ENCODE data around the gene CLK2. TPM values are rescaled to one million over a fixed set of nuclear protein-coding genes. Genes with fewer than 3 reads are reported as not detected.

CLK2 gene
- total and polyA plus RNA-seq, 2 of the 13 experiments (the other 11 are each of a cell fraction or from before 2014, with no cell fraction given), result 20.1 to 73.5 TPM

- TF ChIP-seq MAZ (IDR thresholded peaks at IDR 0.05; ENCODE audit: borderline replicate concordance, low read depth, low read length) (no peak), MAZ (CRISPR knock-in tag; IDR thresholded peaks at IDR 0.05; ENCODE audit: low read depth) (peak; percentile 64), PAF1 (CRISPR knock-in tag; IDR thresholded peaks at IDR 0.05) (no peak), ZNF329 (CRISPR knock-in tag; IDR thresholded peaks at IDR 0.05; ENCODE audit: low read depth) (no peak), PCBP1 (IDR thresholded peaks at IDR 0.05; ENCODE audit: borderline replicate concordance, low read depth, low read length) (no peak), FOXM1 (CRISPR knock-in tag; IDR thresholded peaks at IDR 0.05) (no peak), IKZF5 (CRISPR knock-in tag; IDR thresholded peaks at IDR 0.05) (peak; percentile 92), IRF1 (CRISPR knock-in tag; IDR thresholded peaks at IDR 0.05; ENCODE audit: low read depth) (no peak; the same call in 1 of the 2 replicates), DBP (CRISPR knock-in tag; IDR thresholded peaks at IDR 0.05; ENCODE audit: not compliant biosample characterization) (no peak), MYPOP (CRISPR knock-in tag; IDR thresholded peaks at IDR 0.05) (peak; percentile 64; the same call in 1 of the 2 replicates), NR2F6 (IDR thresholded peaks at IDR 0.05) (peak; percentile 31; the same call in 1 of the 2 replicates), NR2F6 (CRISPR knock-in tag; IDR thresholded peaks at IDR 0.05) (peak; percentile 52), ZNF460 (CRISPR knock-in tag; IDR thresholded peaks at IDR 0.05; ENCODE audit: borderline replicate concordance) (peak; percentile 74; the same call in 1 of the 2 replicates), GTF3A (CRISPR knock-in tag; conservative IDR thresholded peaks at IDR 0.05) (no peak), HOXA9 (CRISPR knock-in tag; IDR thresholded peaks at IDR 0.05; ENCODE audit: borderline replicate concordance) (no peak), POLR2AphosphoS5 (IDR thresholded peaks at IDR 0.05; ENCODE audit: low read depth, low read length) (peak; percentile 90), NFYC (CRISPR knock-in tag; IDR thresholded peaks at IDR 0.05) (peak; percentile 52; the same call in 1 of the 2 replicates), MTF2 (CRISPR knock-in tag; IDR thresholded peaks at IDR 0.05; ENCODE audit: borderline replicate concordance) (no peak), JARID2 (CRISPR knock-in tag; IDR thresholded peaks at IDR 0.05; ENCODE audit: insufficient replicate concordance) (no peak), CEBPB (IDR thresholded peaks at IDR 0.05; ENCODE audit: borderline replicate concordance, low read depth, low read length) (no peak), SRY (CRISPR knock-in tag; IDR thresholded peaks at IDR 0.05) (peak; percentile 47; the same call in 1 of the 2 replicates), ZSCAN21 (CRISPR knock-in tag; IDR thresholded peaks at IDR 0.05; ENCODE audit: borderline replicate concordance) (peak; percentile 88; the same call in 1 of the 2 replicates), ZNF20 (CRISPR knock-in tag; IDR thresholded peaks at IDR 0.05) (no peak)
- TF ChIP-seq, protein P1, sequence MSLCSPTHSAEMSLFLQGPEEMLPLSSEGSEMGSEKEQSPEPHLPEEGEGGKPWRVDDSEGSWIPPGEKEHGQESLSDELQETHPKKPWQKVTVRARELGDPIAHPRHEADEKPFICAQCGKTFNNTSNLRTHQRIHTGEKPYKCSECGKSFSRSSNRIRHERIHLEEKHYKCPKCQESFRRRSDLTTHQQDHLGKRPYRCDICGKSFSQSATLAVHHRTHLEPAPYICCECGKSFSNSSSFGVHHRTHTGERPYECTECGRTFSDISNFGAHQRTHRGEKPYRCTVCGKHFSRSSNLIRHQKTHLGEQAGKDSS (CRISPR knock-in tag; IDR thresholded peaks at IDR 0.05; ENCODE audit: borderline replicate concordance, low read depth), result peak; percentile 90; the same call in 1 of the 2 replicates
- TF ChIP-seq, protein P2, sequence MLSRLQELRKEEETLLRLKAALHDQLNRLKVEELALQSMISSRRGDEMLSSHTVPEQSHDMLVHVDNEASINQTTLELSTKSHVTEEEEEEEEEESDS (CRISPR knock-in tag; IDR thresholded peaks at IDR 0.05; ENCODE audit: borderline replicate concordance), result no peak
Observed at GRCh38 chr1:155300553-155301329, 27.4 kb upstream of the CLK2 start (continued).

Measured in HepG2 (cell line).